ENCODE results near the gene LRRC42. TPM values are rescaled to one million over a fixed set of nuclear protein-coding genes. Genes with fewer than 3 reads are reported as not detected.

The LRRC42 gene
- total and polyA plus RNA-seq, 9 of the 15 experiments (the other 6 are each of a cell fraction or from before 2014, with no cell fraction given), result 17.3 to 51.9 (median 35.5) TPM

- CTCF ChIA-PET (ENCODE audit: low intra/inter-chr PET ratio), result no interaction called here
- 3% methylated on average over 9 of the region's 9 CpGs for WGBS (ENCODE audit: insufficient coverage, low coverage, missing lambda C conversion rate)
Observed at GRCh38 chr1:54002544-54003248, 56.5 kb downstream of the LRRC42 start.

More at GRCh38 chr1:54002544-54003248, 56.5 kb downstream of the LRRC42 start:
- ATAC-seq (no peak), DNase-seq (ENCODE audit: extremely low read depth in 1 of 4, low spot score in 3 of 4) (no peak), FAIRE-seq (no peak)
- Histone ChIP-seq H3K4me2 (ENCODE audit: insufficient read depth, low read length) (no peak overlapping the region), H3K9ac (ENCODE audit: insufficient read depth in 1 of 2, low read depth in 2 of 2, low read length in 2 of 2) (no peak overlapping the region), H3K4me3 (no peak overlapping the region), H2AFZ (ENCODE audit: low read depth, low read length) (no peak overlapping the region), H3K27me3 (ENCODE audit: control insufficient read depth in 2 of 2, insufficient read depth in 2 of 2, low read length in 2 of 2) (peaks cover 17 to 33% of the 10 kb centered on the region in 2 experiments; a peak in 4 of 5 replicates), H3K4me1 (replicated peaks in 1 of 2; ENCODE audit: control insufficient read depth in 2 of 2, insufficient read depth in 2 of 2, low read length in 2 of 2) (peaks cover 0 to 4% of the 10 kb centered on the region in 2 experiments; a peak in 1 of 5 replicates), H3K9me1 (ENCODE audit: control insufficient read depth, insufficient read depth, low read length) (no peaks in the 10 kb centered on the region), H3K36me3 (ENCODE audit: control insufficient read depth, insufficient read depth, low read length) (no peaks in the 10 kb centered on the region), H3K9me3 (replicated peaks; ENCODE audit: control insufficient read depth, insufficient read depth, low read depth, low read length) (peaks cover 7% of the 10 kb centered on the region; the same call in 1 of the 2 replicates), H3K27ac (ENCODE audit: extremely low read depth, low read depth, low read length) (no peak overlapping the region), H4K20me1 (replicated peaks; ENCODE audit: control insufficient read depth, insufficient read depth, low read length) (no peaks in the 10 kb centered on the region), H3K79me2 (ENCODE audit: control insufficient read depth, insufficient read depth, low read length) (no peaks in the 10 kb centered on the region)
- POLR2A ChIA-PET, result no interaction called here
- TF ChIP-seq HMG20A (CRISPR knock-in tag; conservative IDR thresholded peaks at IDR 0.05) (no peak), CREB1 (IDR thresholded peaks at IDR 0.05) (no peak), CREB1 (CRISPR knock-in tag; IDR thresholded peaks at IDR 0.05) (no peak), CUX1 (CRISPR knock-in tag; IDR thresholded peaks at IDR 0.05) (no peak), ZFP36 (IDR thresholded peaks at IDR 0.05; ENCODE audit: low read depth, low read length, partially characterized antibody) (peak; percentile 26), ZNF785 (CRISPR knock-in tag; IDR thresholded peaks at IDR 0.05) (no peak), MAZ (CRISPR knock-in tag; conservative IDR thresholded peaks at IDR 0.05 in 1 of 2, IDR thresholded peaks at IDR 0.05 in 1 of 2) (no peak), ZNF431 (CRISPR knock-in tag; IDR thresholded peaks at IDR 0.05) (peak; percentile 93)
- intact Hi-C loops (cut with micrococcal nuclease), result no loop called here
- no TSS peak for BruUV-seq (replicated peaks)
- in situ Hi-C loops (cut with MboI), result no loop called here

All from K562 (cell line).